ENCODE measurements around the gene GIGYF2.

GIGYF2 gene

GRCh38 chr2:232800166-232800565 is 103.0 kb downstream of the GIGYF2 start:
- H3K4me3 ChIP-seq (ENCODE audit: low read length): no peak overlapping the region
- TF ChIP-seq CTCF (conservative IDR thresholded peaks at IDR 0.05; ENCODE audit: low read depth, low read length): no peak
- no peak for DNase-seq (ENCODE audit: low read depth)

GRCh38 chr2:232802091-232802490 is 105.0 kb downstream of the GIGYF2 start:
- TF ChIP-seq CTCF (conservative IDR thresholded peaks at IDR 0.05; ENCODE audit: low read depth, low read length): no peak
- H3K4me3 ChIP-seq (ENCODE audit: low read length): no peak overlapping the region
- DNase-seq (ENCODE audit: low read depth): no peak

- no peak overlapping the region for H3K4me3 ChIP-seq (ENCODE audit: low read length)
- no peak for TF ChIP-seq CTCF (conservative IDR thresholded peaks at IDR 0.05; ENCODE audit: low read depth, low read length)
- DNase-seq (ENCODE audit: low read depth): no peak
Observed at GRCh38 chr2:232809349-232810124, 112.4 kb downstream of the GIGYF2 start.

- no peak overlapping the region for H3K4me3 ChIP-seq (ENCODE audit: low read length)
- no peak for TF ChIP-seq CTCF (conservative IDR thresholded peaks at IDR 0.05; ENCODE audit: low read depth, low read length)
- no peak for DNase-seq (ENCODE audit: low read depth)
Observed at GRCh38 chr2:232810444-232810843, 113.3 kb downstream of the GIGYF2 start.

- no peak for DNase-seq (ENCODE audit: low read depth)
Observed at GRCh38 chr2:232815569-232815968, 118.4 kb downstream of the GIGYF2 start.

GRCh38 chr2:232816657-232817056 is 119.5 kb downstream of the GIGYF2 start:
- no peak overlapping the region for H3K4me3 ChIP-seq (ENCODE audit: low read length)
- TF ChIP-seq CTCF (conservative IDR thresholded peaks at IDR 0.05; ENCODE audit: low read depth, low read length): no peak
- DNase-seq (ENCODE audit: low read depth): no peak

More at GRCh38 chr2:232815569-232815968, 118.4 kb downstream of the GIGYF2 start:
- no peak overlapping the region for H3K4me3 ChIP-seq (ENCODE audit: low read length)
- no peak for TF ChIP-seq CTCF (conservative IDR thresholded peaks at IDR 0.05; ENCODE audit: low read depth, low read length)

GRCh38 chr2:232817756-232818155 is 120.6 kb downstream of the GIGYF2 start:
- DNase-seq (ENCODE audit: low read depth): no peak
- no peak overlapping the region for H3K4me3 ChIP-seq (ENCODE audit: low read length)
- TF ChIP-seq CTCF (conservative IDR thresholded peaks at IDR 0.05; ENCODE audit: low read depth, low read length): no peak
